GM23338 (cell line): ENCODE results near the gene CASP10. TPM values are rescaled to one million over a fixed set of nuclear protein-coding genes. Genes with fewer than 3 reads are reported as not detected.

Source experiments
- ATAC-seq: fragments of 200-7000 bp; cut with Tn5 transposase; 3 replicates; pipeline ENCODE4 v1.9.1; 2020
- DNase-seq: peaks from one replicate; pipeline ENCODE4 v3.0.0-alpha.2; 2015; ENCODE audit warnings: low spot score
- H2AFZ ChIP-seq: fragments of 200-600 bp; sonication (generic); 2 replicates; pipeline ENCODE4 v1.8.0; 2016; ENCODE audit warnings: antibody characterized with exemption, mild to moderate bottlenecking, moderate library complexity
- H3F3A ChIP-seq: fragments of 200-600 bp; sonication (generic); replicated peaks from 2 replicates; pipeline ENCODE4 v1.8.0; 2017; ENCODE audit warnings: antibody characterized with exemption, mixed run types, low read depth
- H3K27ac ChIP-seq: fragments of 200-600 bp; sonication (generic); 2 replicates; pipeline ENCODE4 v1.6.1; 2016; ENCODE audit warnings: low read depth
- H3K27me3 ChIP-seq: fragments of 200-600 bp; sonication (generic); 2 replicates; pipeline ENCODE4 v1.8.0; 2016; ENCODE audit warnings: mild to moderate bottlenecking, mixed run types, moderate library complexity; ENCODE audit not compliant: insufficient read depth
- H3K36me3 ChIP-seq: fragments of 200-600 bp; sonication (generic); 2 replicates; pipeline ENCODE4 v1.8.0; 2016; ENCODE audit warnings: mild to moderate bottlenecking; ENCODE audit not compliant: insufficient read depth
- H3K4me1 ChIP-seq: fragments of 200-600 bp; sonication (generic); 2 replicates; pipeline ENCODE4 v1.8.0; 2016; ENCODE audit warnings: mild to moderate bottlenecking, moderate library complexity; ENCODE audit not compliant: insufficient read depth
- H3K4me2 ChIP-seq: fragments of 200-600 bp; sonication (generic); 2 replicates; pipeline ENCODE4 v1.7.1; 2017; ENCODE audit warnings: mixed run types
- H3K4me3 ChIP-seq: fragments of 200-600 bp; sonication (generic); 2 replicates; pipeline ENCODE4 v1.6.1; 2016; ENCODE audit warnings: mixed run types
- H3K79me2 ChIP-seq: fragments of 200-600 bp; sonication (generic); replicated peaks from 2 replicates; pipeline ENCODE4 v1.8.0; 2017; ENCODE audit warnings: mild to moderate bottlenecking; ENCODE audit not compliant: insufficient read depth
- H3K9me2 ChIP-seq: fragments of 200-600 bp; sonication (generic); 2 replicates; pipeline ENCODE4 v1.8.0; 2017; ENCODE audit not compliant: insufficient read depth
- H4K20me1 ChIP-seq: fragments of 200-600 bp; sonication (generic); replicated peaks from 2 replicates; pipeline ENCODE4 v1.8.0; 2017; ENCODE audit warnings: mild to moderate bottlenecking; ENCODE audit not compliant: insufficient read depth
- H3K27ac Mint-ChIP-seq: 2 replicates; pipeline ENCODE4 v1.8.0; 2020; ENCODE audit warnings: inconsistent platforms, mild to moderate bottlenecking, moderate library complexity, mixed read lengths
- H3K27me3 Mint-ChIP-seq: 3 replicates; pipeline ENCODE4 v1.8.0; 2022; ENCODE audit warnings: low read depth, mild to moderate bottlenecking, moderate library complexity, mixed read lengths, inconsistent platforms; ENCODE audit not compliant: insufficient read depth, poor library complexity
- H3K36me3 Mint-ChIP-seq: 3 replicates; pipeline ENCODE4 v1.8.0; 2021; ENCODE audit warnings: low read depth, mild to moderate bottlenecking, inconsistent platforms, moderate library complexity, mixed read lengths
- H3K4me1 Mint-ChIP-seq: 3 replicates; pipeline ENCODE4 v1.8.0; 2020; ENCODE audit warnings: mild to moderate bottlenecking, inconsistent platforms, mixed read lengths
- H3K4me3 Mint-ChIP-seq: 3 replicates; pipeline ENCODE4 v1.8.0; 2021; ENCODE audit warnings: moderate library complexity, mild to moderate bottlenecking, inconsistent platforms, mixed read lengths
- H3K9me3 Mint-ChIP-seq: 3 replicates; pipeline ENCODE4 v1.8.0; 2020; ENCODE audit warnings: moderate library complexity, mild to moderate bottlenecking, inconsistent platforms, mixed read lengths
- CREB1 ChIP-seq: fragments of 250-450 bp; sonication (Bioruptor Pico); IDR thresholded peaks from 2 replicates; pipeline ENCODE4 v1.5.0; 2020; ENCODE audit warnings: low read depth, mild to moderate bottlenecking, moderate library complexity
- CTCF ChIP-seq, 2 experiments: fragments of 200-600 bp in 1 of 2; sonication (generic) in 1 of 2; conservative IDR thresholded peaks; 2 replicates each; pipeline versions ENCODE4 v1.5.1 to v1.6.1; 2016 to 2017; ENCODE audit warnings: antibody characterized with exemption in 2 of 2, low read depth in 2 of 2, mild to moderate bottlenecking in 2 of 2, moderate library complexity in 1 of 2
- EZH2phosphoT487 ChIP-seq: fragments of 200-600 bp; sonication (generic); IDR thresholded peaks from one replicate; pipeline ENCODE4 v1.8.1; 2018; ENCODE audit warnings: antibody characterized with exemption; ENCODE audit not compliant: unreplicated experiment
- JUNB ChIP-seq: IDR thresholded peaks from one replicate; pipeline ENCODE4 v1.6.1; 2016; ENCODE audit warnings: antibody characterized with exemption; ENCODE audit not compliant: unreplicated experiment
- NANOG ChIP-seq: IDR thresholded peaks from 2 replicates; pipeline ENCODE4 v1.6.1; 2016; ENCODE audit warnings: antibody characterized with exemption, borderline replicate concordance
- POLR2AphosphoS5 ChIP-seq: IDR thresholded peaks from 2 replicates; pipeline ENCODE4 v1.6.1; 2016; ENCODE audit warnings: antibody characterized with exemption, low read depth
- REST ChIP-seq: IDR thresholded peaks from one replicate; pipeline ENCODE4 v1.6.1; 2018; ENCODE audit warnings: antibody characterized with exemption; ENCODE audit not compliant: unreplicated experiment
- ZNF114 ChIP-seq: fragments of 250-450 bp; sonication (Bioruptor Pico); IDR thresholded peaks from 2 replicates; pipeline ENCODE4 v1.5.0; 2020; ENCODE audit warnings: mild to moderate bottlenecking, moderate library complexity
- ZNF331 ChIP-seq: fragments of 250-450 bp; sonication (Bioruptor Pico); IDR thresholded peaks from 2 replicates; pipeline ENCODE4 v1.5.0; 2020; ENCODE audit warnings: low read depth, mild to moderate bottlenecking, moderate library complexity
- polyA plus RNA-seq: library from polyadenylated mRNA; unstranded; fragments of >200 nt; fragmentation: Nextera tagmentation; extraction: Ambion mirVana; gene quantifications from 2 replicates; pipeline ENCODE4 v1.2.1, GENCODE V29; 2016
- total RNA-seq: library from RNA; depleted of rRNA; stranded (reverse); fragments of >200 nt; shearing (Covaris generic); gene quantifications from 2 replicates; pipeline ENCODE4 v1.2.3, GENCODE V29; 2014

The CASP10 gene
- total and polyA plus RNA-seq, 2 experiments from 2014 or later = 1.9 to 3.5 TPM

DNA sequence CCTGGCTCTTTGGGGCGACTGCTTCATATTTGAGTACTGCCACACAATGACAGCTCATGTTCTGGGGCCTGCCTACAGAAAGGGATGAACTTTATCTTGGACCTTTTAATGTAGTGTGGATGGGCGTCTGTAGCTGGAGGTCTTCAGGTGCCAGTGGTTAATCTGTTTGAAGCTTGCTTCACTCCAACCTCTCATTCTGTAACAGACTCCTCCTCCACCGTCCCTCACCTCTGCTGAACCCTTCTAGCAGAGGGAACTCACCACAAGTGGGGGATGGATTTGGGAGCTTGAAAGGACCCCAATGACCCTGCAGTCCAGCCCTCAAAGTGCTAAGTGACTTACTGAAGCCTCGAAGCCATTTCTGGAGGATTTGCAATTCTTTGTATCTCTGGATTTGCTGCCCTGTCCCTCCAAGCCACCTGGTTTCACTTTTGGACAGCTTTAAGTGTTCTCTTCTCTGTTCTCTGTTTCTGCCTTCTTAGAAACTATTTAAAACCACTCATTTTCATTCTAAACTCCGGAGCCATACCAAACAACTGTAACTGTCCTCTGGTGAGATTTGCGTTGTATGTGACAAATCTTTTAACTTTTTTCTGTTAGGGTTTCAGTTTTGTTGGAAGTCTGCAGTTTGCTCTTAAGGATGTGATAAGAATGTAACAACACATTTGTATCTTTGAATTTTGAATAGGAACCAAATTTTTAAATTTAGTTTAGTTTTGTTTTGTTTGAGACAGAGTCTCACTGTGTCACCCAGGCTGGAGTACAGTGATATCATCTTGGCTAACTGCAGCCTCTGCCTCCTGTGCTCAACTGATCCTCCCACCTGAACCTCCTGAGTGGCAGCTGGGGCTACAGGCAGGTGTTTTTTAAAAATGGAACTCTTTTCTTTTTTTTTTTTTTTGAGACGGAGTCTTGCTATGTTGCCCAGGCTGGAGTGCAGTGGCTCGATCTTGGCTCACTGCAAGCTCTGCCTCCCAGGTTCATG lies 40.4 kb downstream of the CASP10 start:
- Histone ChIP-seq H2AFZ (no peak overlapping the region), H3F3A (no peaks in the 10 kb centered on the region), H3K36me3 (no peaks in the 10 kb centered on the region), H3K4me1 (peaks cover 19% of the 10 kb centered on the region), H3K4me2 (no peak overlapping the region), H3K27ac (no peak overlapping the region), H3K4me3 (no peak overlapping the region), H4K20me1 (no peaks in the 10 kb centered on the region), H3K27me3 (no peaks in the 10 kb centered on the region), H3K9me2 (no peaks in the 10 kb centered on the region; the same call in 1 of the 2 replicates), H3K79me2 (no peaks in the 10 kb centered on the region)
- Mint-ChIP-seq H3K4me3 (no peak overlapping the region), H3K4me1 (peaks cover 24% of the 10 kb centered on the region), H3K27ac (no peak overlapping the region), H3K36me3 (peaks cover 10% of the 10 kb centered on the region; the same call in 1 of the 3 replicates), H3K27me3 (peaks cover 2% of the 10 kb centered on the region), H3K9me3 (no peaks in the 10 kb centered on the region; the same call in 1 of the 3 replicates)
- DNase-seq = no peak
- TF ChIP-seq POLR2AphosphoS5 (no peak), NANOG (no peak), ZNF331 (CRISPR knock-in tag) (no peak), ZNF114 (CRISPR knock-in tag) (no peak), REST (no peak), JUNB (no peak), CTCF (conservative IDR thresholded peaks at IDR 0.05; ENCODE audit: low read depth in 2 of 2) (no peak), EZH2phosphoT487 (no peak), CREB1 (CRISPR knock-in tag) (no peak)
- ATAC-seq = no peak
